CD4-positive, CD25-positive, alpha-beta regulatory T cell (primary cell): ENCODE results near the gene HSF4. TPM values are rescaled to one million over a fixed set of nuclear protein-coding genes. Genes with fewer than 3 reads are reported as not detected.

Experiments
- ATAC-seq, 2 donors: fragments of 150-1000 bp; cut with Tn5 transposase; one replicate each; pipeline ENCODE4 v1.10.0; 2021; ENCODE audit warnings: low read depth in 2 of 2, moderate number of reproducible peaks in 2 of 2, moderate library complexity in 1 of 2
- DNase-seq, 3 donors: peaks; one replicate each; pipeline versions ENCODE4 v3.0.0 to v3.0.0-alpha.2; 2012 to 2022; ENCODE audit warnings: mixed read lengths in 1 of 3
- H3K27ac ChIP-seq: one replicate; pipeline ENCODE4 v1.7.0; 2013; ENCODE audit warnings: mild to moderate bottlenecking, low read length; ENCODE audit not compliant: insufficient read depth, poor library complexity, severe bottlenecking
- H3K27me3 ChIP-seq: one replicate; pipeline ENCODE4 v1.7.0; 2013; ENCODE audit warnings: low read length; ENCODE audit not compliant: control insufficient read depth, insufficient read depth
- H3K36me3 ChIP-seq: one replicate; pipeline ENCODE4 v1.7.0; 2013; ENCODE audit warnings: mild to moderate bottlenecking, low read length, moderate library complexity; ENCODE audit not compliant: control insufficient read depth, insufficient read depth
- H3K4me1 ChIP-seq: 2 replicates; pipeline ENCODE4 v1.7.0; 2013; ENCODE audit warnings: mild to moderate bottlenecking, low read length; ENCODE audit not compliant: insufficient read depth, control insufficient read depth, poor library complexity, severe bottlenecking
- H3K4me3 ChIP-seq: one replicate; pipeline ENCODE4 v1.7.0; 2013; ENCODE audit warnings: low read depth, mild to moderate bottlenecking, low read length, moderate library complexity
- H3K9me3 ChIP-seq, 2 experiments: 1 replicate in 1 of 2; 2 replicates in 1 of 2; pipeline ENCODE4 v1.7.0; 2013; ENCODE audit warnings: low read length in 2 of 2, mild to moderate bottlenecking in 1 of 2, moderate library complexity in 1 of 2; ENCODE audit not compliant: control insufficient read depth in 2 of 2
- H3K27ac Mint-ChIP-seq, 3 donors: one replicate each; pipeline ENCODE4 v1.8.0; 2020 to 2022; ENCODE audit warnings: mild to moderate bottlenecking in 3 of 3, mixed read lengths in 3 of 3, moderate library complexity in 2 of 3
- H3K27me3 Mint-ChIP-seq: one replicate; pipeline ENCODE4 v1.8.0; 2022; ENCODE audit warnings: mild to moderate bottlenecking, mixed read lengths
- H3K36me3 Mint-ChIP-seq: one replicate; pipeline ENCODE4 v1.8.0; 2020; ENCODE audit warnings: mixed read lengths
- H3K4me1 Mint-ChIP-seq, 4 donors: one replicate each; pipeline ENCODE4 v1.8.0; 2020 to 2022; ENCODE audit warnings: mixed read lengths in 4 of 4, mild to moderate bottlenecking in 1 of 4
- H3K4me3 Mint-ChIP-seq, 4 donors: one replicate each; pipeline ENCODE4 v1.8.0; 2020 to 2022; ENCODE audit warnings: mild to moderate bottlenecking in 4 of 4, mixed read lengths in 4 of 4, moderate library complexity in 3 of 4
- H3K9me3 Mint-ChIP-seq, 7 donors: one replicate each; pipeline ENCODE4 v1.8.0; 2020 to 2022; ENCODE audit warnings: mixed read lengths in 7 of 7, mild to moderate bottlenecking in 3 of 7, moderate library complexity in 2 of 7
- polyA plus RNA-seq, 4 donors: library from polyadenylated mRNA; unstranded; fragments of 300-500 nt; fragmentation: Illumina TruSeq; gene quantifications; one replicate each; pipeline ENCODE4 v1.2.3, GENCODE V29; 2021
- total RNA-seq: library from RNA; stranded (reverse); gene quantifications from one replicate; pipeline ENCODE4 v1.2.3, GENCODE V29; 2022

Gene HSF4
- total and polyA plus RNA-seq, 5 donors from 2014 or later = 34.4 TPM; not detected in 4

DNA sequence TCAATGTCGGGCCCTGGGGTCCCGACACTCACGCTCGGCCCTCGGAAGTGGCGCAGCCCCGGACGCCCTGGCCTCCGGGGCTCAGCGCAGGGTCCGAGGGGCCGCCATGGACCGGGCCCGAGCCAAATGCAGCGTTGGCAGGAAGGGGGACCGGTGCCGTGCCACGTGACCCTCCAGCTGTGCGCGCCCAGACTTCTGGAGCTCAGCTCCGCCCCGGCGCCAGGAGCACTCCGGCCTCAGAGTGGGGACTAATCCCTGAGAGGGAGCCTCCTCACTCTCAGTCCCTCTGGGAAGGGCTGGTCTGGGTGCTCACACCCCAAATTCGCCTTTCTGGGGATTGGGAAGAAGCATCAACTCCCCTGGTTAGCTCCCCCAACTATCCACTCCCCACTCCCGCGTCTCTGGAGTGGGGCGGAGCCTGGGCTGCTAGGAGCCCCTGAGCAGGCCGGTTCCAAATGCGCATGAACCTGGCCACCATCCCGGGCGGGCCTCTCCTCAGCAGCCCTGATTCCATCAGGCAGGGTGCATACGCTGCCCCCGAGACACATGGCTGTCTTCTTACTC is 13.6 kb upstream of the HSF4 start, which contains the start of gene B3GNT9:
B3GNT9 (minus strand) TSS at position 166 of the 564 bp plus-strand sequence. CDS start 513 bp downstream, outside the sequence.
- H3K4me3 ChIP-seq = peak within 1 kb of the TSS; percentile 41
- H3K27ac ChIP-seq = no peak within 1 kb of the TSS
- H3K4me3 Mint-ChIP-seq = peak within 1 kb of the TSS; percentile 27 to 75 (median 59)
- H3K9me3 Mint-ChIP-seq = no peaks in the 10 kb centered on the region
- no peaks in the 10 kb centered on the region for H3K9me3 ChIP-seq
- peak within 1 kb of the TSS in 1 of 3 donors; percentile 56 for H3K27ac Mint-ChIP-seq
- peaks cover 0 to 30% (median 13%) of the 10 kb centered on the region in 4 donors for H3K4me1 Mint-ChIP-seq
- peaks cover 22% of the 10 kb centered on the region for H3K36me3 Mint-ChIP-seq
- H3K36me3 ChIP-seq = peaks cover 16% of the 10 kb centered on the region
- peaks cover 31% of the 10 kb centered on the region for H3K4me1 ChIP-seq
- H3K27me3 ChIP-seq = no peaks in the 10 kb centered on the region
- peak in 1 of 3 donors; percentile 68 for DNase-seq
- no peak for ATAC-seq
- peaks cover 16% of the 10 kb centered on the region for H3K27me3 Mint-ChIP-seq

DNA sequence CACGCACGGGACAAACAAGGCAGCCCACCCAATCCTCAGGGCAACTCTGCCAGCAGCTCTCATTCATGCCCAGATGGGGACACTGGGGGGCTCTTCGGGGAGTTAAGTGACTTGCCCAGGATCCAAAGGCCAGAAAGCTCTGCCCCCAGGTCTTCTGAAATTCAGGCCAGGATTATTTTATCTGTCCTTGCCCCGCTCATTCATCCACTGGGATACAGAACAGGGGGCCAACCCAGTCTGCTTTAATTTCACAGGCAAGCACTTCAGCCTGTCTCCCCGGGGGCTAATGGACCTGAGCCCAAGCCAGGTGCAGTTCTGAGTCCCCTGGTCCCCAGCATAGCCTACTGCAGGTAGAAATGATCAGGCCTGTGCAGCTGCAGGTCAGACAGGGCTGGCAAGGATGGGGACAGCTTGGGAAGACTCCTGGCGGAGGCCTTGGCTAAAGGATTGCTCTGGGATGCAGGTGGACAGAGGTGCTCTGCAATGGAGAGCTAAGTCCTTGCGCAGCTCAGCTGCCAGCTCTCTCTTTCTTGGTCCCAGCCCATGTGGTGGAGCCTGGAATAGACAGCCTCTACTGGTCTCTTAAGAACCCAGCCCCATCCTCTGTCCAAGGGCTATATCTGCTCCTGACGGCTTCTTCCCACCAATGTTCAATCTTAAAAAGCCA is 13.0 kb upstream of the HSF4 start:
- Histone ChIP-seq H3K4me1 (peaks cover 36% of the 10 kb centered on the region), H3K9me3 (no peaks in the 10 kb centered on the region), H3K36me3 (peaks cover 11% of the 10 kb centered on the region), H3K27ac (no peak overlapping the region), H3K4me3 (no peak overlapping the region), H3K27me3 (no peaks in the 10 kb centered on the region)
- ATAC-seq = no peak
- Mint-ChIP-seq H3K27ac (peak overlapping the region in 1 of 3 donors; percentile 56), H3K36me3 (peaks cover 16% of the 10 kb centered on the region), H3K4me3 (peak overlapping the region; percentile 27 to 75 (median 59)), H3K9me3 (no peaks in the 10 kb centered on the region), H3K27me3 (peaks cover 16% of the 10 kb centered on the region), H3K4me1 (peaks cover 0 to 36% (median 18%) of the 10 kb centered on the region in 4 donors)
- DNase-seq = no peak

DNA sequence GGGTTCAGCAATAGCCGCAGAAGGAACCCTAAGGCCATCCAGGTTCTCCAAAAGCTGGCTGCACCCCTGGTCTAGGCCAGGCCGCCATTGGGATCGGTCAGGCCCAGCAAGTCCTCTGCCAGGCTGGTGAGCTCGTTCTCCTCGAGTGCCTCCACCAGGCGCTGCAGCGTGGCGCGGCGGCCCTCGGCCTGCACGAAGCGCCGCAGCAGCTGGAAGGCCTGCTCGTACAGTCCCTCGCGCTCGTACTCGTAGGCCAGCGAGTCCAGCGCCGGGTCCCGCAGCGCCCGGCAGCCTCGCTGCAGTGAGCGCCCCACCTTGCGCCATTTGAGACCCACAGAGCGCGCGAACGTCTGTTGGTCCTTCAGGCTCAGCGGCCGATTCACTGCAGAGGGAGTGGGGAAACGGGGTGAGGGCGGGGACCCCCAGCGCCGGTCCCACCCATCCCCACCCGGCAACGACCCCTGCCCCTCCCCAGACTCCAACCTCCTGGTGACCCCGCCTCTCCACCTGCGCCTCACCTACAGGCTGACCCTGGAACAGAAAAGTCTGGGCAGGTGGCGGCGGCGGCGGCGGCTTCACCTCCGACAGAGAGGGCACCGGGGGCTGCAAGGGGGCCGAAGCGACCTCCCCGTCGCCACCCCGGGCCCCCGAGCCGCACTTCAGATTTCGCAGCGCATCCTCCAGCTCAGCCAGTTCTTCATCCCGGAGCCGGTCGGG is 9.8 kb upstream of the HSF4 start:
- no peaks in the 10 kb centered on the region for H3K36me3 ChIP-seq
- peaks cover 0 to 60% (median 35%) of the 10 kb centered on the region in 4 donors for H3K4me1 Mint-ChIP-seq
- no peak for DNase-seq
- no peaks in the 10 kb centered on the region for H3K36me3 Mint-ChIP-seq
- peak overlapping the region in 2 of 4 donors; percentile 61 to 82 for H3K4me3 Mint-ChIP-seq
- H3K9me3 ChIP-seq = no peaks in the 10 kb centered on the region
- H3K4me3 ChIP-seq = no peak overlapping the region
- no peak overlapping the region for H3K27ac Mint-ChIP-seq
- no peaks in the 10 kb centered on the region for H3K27me3 ChIP-seq
- no peaks in the 10 kb centered on the region for H3K9me3 Mint-ChIP-seq
- ATAC-seq = no peak
- H3K4me1 ChIP-seq = peaks cover 59% of the 10 kb centered on the region
- H3K27ac ChIP-seq = no peak overlapping the region
- H3K27me3 Mint-ChIP-seq = peaks cover 11% of the 10 kb centered on the region

- DNase-seq (peak; percentile 67 to 83 (median 80)), ATAC-seq (peak; percentile 45 to 50)
- Mint-ChIP-seq H3K27ac (peak overlapping the region in 1 of 3 donors; percentile 26), H3K4me3 (peak overlapping the region; percentile 61 to 82 (median 71)), H3K36me3 (no peaks in the 10 kb centered on the region), H3K27me3 (peaks cover 14% of the 10 kb centered on the region), H3K4me1 (peaks cover 0 to 66% (median 37%) of the 10 kb centered on the region in 4 donors), H3K9me3 (no peaks in the 10 kb centered on the region)
- Histone ChIP-seq H3K36me3 (no peaks in the 10 kb centered on the region), H3K27me3 (no peaks in the 10 kb centered on the region), H3K4me3 (no peak overlapping the region), H3K9me3 (no peaks in the 10 kb centered on the region), H3K27ac (no peak overlapping the region), H3K4me1 (peaks cover 57% of the 10 kb centered on the region)
Measured at GRCh38 chr16:67155295-67156142, 9.0 kb upstream of the HSF4 start.

- H3K4me1 ChIP-seq = peaks cover 56% of the 10 kb centered on the region
- no peak overlapping the region for H3K27ac ChIP-seq
- Mint-ChIP-seq H3K4me3 (peak overlapping the region in 2 of 4 donors; percentile 46 to 98), H3K27ac (peak overlapping the region in 2 of 3 donors; percentile 26 to 52), H3K27me3 (peaks cover 19% of the 10 kb centered on the region), H3K36me3 (no peaks in the 10 kb centered on the region), H3K4me1 (peaks cover 6 to 68% (median 39%) of the 10 kb centered on the region in 4 donors), H3K9me3 (no peaks in the 10 kb centered on the region)
- ATAC-seq (no peak), DNase-seq (no peak)
- H3K27me3 ChIP-seq = no peaks in the 10 kb centered on the region
- no peaks in the 10 kb centered on the region for H3K9me3 ChIP-seq
- no peak overlapping the region for H3K4me3 ChIP-seq
- H3K36me3 ChIP-seq = no peaks in the 10 kb centered on the region
Measured at GRCh38 chr16:67156143-67156844, 8.3 kb upstream of the HSF4 start.

DNA sequence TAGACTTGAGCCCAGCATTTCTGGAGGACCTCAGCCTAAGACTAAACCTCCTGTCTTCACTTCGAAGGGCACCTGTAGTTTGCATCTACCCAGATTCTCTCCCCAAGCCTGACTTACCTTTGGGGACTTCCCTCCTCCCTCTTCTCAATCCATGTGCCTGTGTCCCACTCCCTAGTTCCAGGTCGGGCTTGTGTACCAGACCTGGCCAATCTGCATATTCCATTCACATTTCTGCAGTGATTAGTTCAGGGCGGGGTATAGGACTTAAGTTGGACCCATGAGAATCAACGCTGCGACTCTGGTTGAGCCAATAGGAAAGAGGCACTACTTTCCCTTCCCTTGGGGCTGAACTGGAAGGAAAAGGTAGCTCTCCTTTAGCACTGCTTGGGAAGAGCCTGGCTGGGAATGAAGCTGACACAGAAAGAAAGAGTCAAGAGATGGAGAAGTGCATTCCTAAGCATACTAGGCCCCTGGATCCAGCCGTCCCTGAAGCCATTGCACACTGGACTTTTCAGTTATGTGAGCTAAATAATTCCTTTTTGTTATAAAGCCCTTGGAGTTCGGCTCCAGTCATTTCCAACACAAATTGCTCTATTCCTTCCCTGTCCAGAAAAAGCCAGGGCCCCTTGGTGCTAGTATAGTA is 7.3 kb upstream of the HSF4 start:
- Histone ChIP-seq H3K36me3 (no peaks in the 10 kb centered on the region), H3K9me3 (no peaks in the 10 kb centered on the region), H3K27ac (no peak overlapping the region), H3K4me1 (peaks cover 56% of the 10 kb centered on the region), H3K27me3 (no peaks in the 10 kb centered on the region), H3K4me3 (no peak overlapping the region)
- Mint-ChIP-seq H3K36me3 (no peaks in the 10 kb centered on the region), H3K4me1 (peaks cover 8 to 71% (median 37%) of the 10 kb centered on the region in 4 donors), H3K27me3 (peaks cover 24% of the 10 kb centered on the region), H3K9me3 (no peaks in the 10 kb centered on the region), H3K27ac (peak overlapping the region; percentile 37 to 96 (median 79)), H3K4me3 (peak overlapping the region; percentile 89 to 98 (median 95))
- ATAC-seq = no peak
- DNase-seq = no peak
